B cell (primary cell): Measurements from ENCODE around the gene THSD7B. TPM values are rescaled to one million over a fixed set of nuclear protein-coding genes. Genes with fewer than 3 reads are reported as not detected.

Experiments
- ATAC-seq: fragments of 200-7000 bp; cut with Tn5 transposase; one replicate; pipeline ENCODE4 v1.10.0; 2021; ENCODE audit warnings: low read depth, mild to moderate bottlenecking, moderate number of reproducible peaks, moderate library complexity
- CTCF ChIA-PET: fragments of 350-600 bp; sonication (Branson Sonifier 250); formaldehyde crosslinking; loops from one replicate; lab custom pipeline; 2021; ENCODE audit warnings: antibody characterized with exemption, inconsistent platforms; lab: Charles Lee
- POLR2A ChIA-PET: fragments of 350-600 bp; sonication (Branson Sonifier 250); formaldehyde crosslinking; loops from one replicate; lab custom pipeline; 2021; ENCODE audit warnings: antibody characterized with exemption; lab: Charles Lee
- DNase-seq: peaks from one replicate; pipeline ENCODE4 v3.0.0; 2013
- H2AFZ ChIP-seq: 2 replicates; pipeline ENCODE4 v1.6.1; 2012; ENCODE audit warnings: mild to moderate bottlenecking, low read depth, low read length; ENCODE audit not compliant: insufficient read depth, poor library complexity, severe bottlenecking
- H3K27ac ChIP-seq, 2 donors: 1 replicate in 1 of 2; 2 replicates in 1 of 2; pipeline ENCODE4 v1.5.1; 2012 to 2013; ENCODE audit warnings: low read length in 2 of 2, mild to moderate bottlenecking in 2 of 2, moderate library complexity in 1 of 2
- H3K27me3 ChIP-seq, 4 experiments: fragments of 200-600 bp in 1 of 4; sonication (generic) in 1 of 4; replicated peaks in 1 of 4; 1 replicate in 2 of 4; 2 replicates in 2 of 4; pipeline versions ENCODE4 v1.6.1 to v1.7.0; 2013 to 2016; ENCODE audit warnings: low read length in 3 of 4, mild to moderate bottlenecking in 2 of 4, mixed read lengths in 1 of 4, moderate library complexity in 1 of 4; ENCODE audit not compliant: insufficient read depth in 4 of 4, control insufficient read depth in 3 of 4; ENCODE audit errors: control extremely low read depth in 1 of 4
- H3K36me3 ChIP-seq, 2 experiments: replicated peaks in 1 of 2; 1 replicate in 1 of 2; 2 replicates in 1 of 2; pipeline versions ENCODE4 v1.6.1 to v1.7.1; 2013; ENCODE audit warnings: low read length in 1 of 2; ENCODE audit not compliant: insufficient read depth in 2 of 2, control insufficient read depth in 1 of 2; ENCODE audit errors: control extremely low read depth in 1 of 2, extremely low read depth in 1 of 2
- H3K4me1 ChIP-seq, 2 donors: fragments of 200-600 bp in 1 of 2; sonication (generic) in 1 of 2; 1 replicate in 1 of 2; 2 replicates in 1 of 2; pipeline versions ENCODE4 v1.5.1 to v1.6.1; 2013 to 2017; ENCODE audit warnings: low read length in 2 of 2; ENCODE audit not compliant: control insufficient read depth in 2 of 2, insufficient read depth in 2 of 2
- H3K4me2 ChIP-seq: replicated peaks from 2 replicates; pipeline ENCODE3; 2012; ENCODE audit warnings: mild to moderate bottlenecking, low read depth, low read length; ENCODE audit not compliant: poor library complexity, severe bottlenecking
- H3K4me3 ChIP-seq, 5 experiments: fragments of 200-600 bp in 1 of 5; sonication (generic) in 1 of 5; 1 replicate in 3 of 5; 2 replicates in 2 of 5; pipeline versions ENCODE4 v1.5.1 to v1.7.0; 2011 to 2016; ENCODE audit warnings: low read length in 4 of 5, mild to moderate bottlenecking in 4 of 5, low read depth in 2 of 5, control low read depth in 1 of 5, moderate library complexity in 1 of 5; ENCODE audit not compliant: insufficient read depth in 1 of 5; ENCODE audit errors: control extremely low read depth in 1 of 5, extremely low read depth in 1 of 5
- H3K79me2 ChIP-seq: fragments of 200-600 bp; sonication (generic); one replicate; pipeline ENCODE4 v1.6.0; 2016; ENCODE audit warnings: low read length; ENCODE audit not compliant: control insufficient read depth, insufficient read depth
- H3K9ac ChIP-seq: fragments of 200-600 bp; sonication (generic); 2 replicates; pipeline ENCODE4 v1.6.1; 2017; ENCODE audit warnings: mild to moderate bottlenecking, low read length, moderate library complexity
- H3K9me3 ChIP-seq, 3 donors: one replicate each; pipeline versions ENCODE4 v1.6.1 to v1.7.1; 2013; ENCODE audit warnings: low read length in 2 of 3; ENCODE audit not compliant: control insufficient read depth in 2 of 3, insufficient read depth in 1 of 3; ENCODE audit errors: control extremely low read depth in 1 of 3
- H4K20me1 ChIP-seq: 2 replicates; pipeline ENCODE4 v1.6.0; 2012; ENCODE audit warnings: mild to moderate bottlenecking, low read length; ENCODE audit not compliant: insufficient read depth, control insufficient read depth, poor library complexity, severe bottlenecking
- H3K27ac Mint-ChIP-seq: one replicate; pipeline ENCODE4 v1.8.0; 2021; ENCODE audit warnings: mixed read lengths
- H3K27me3 Mint-ChIP-seq: one replicate; pipeline ENCODE4 v1.8.0; 2021; ENCODE audit warnings: mixed read lengths
- H3K4me1 Mint-ChIP-seq: one replicate; pipeline ENCODE4 v1.8.0; 2021; ENCODE audit warnings: mixed read lengths
- H3K4me3 Mint-ChIP-seq: one replicate; pipeline ENCODE4 v1.8.0; 2021; ENCODE audit warnings: mixed read lengths
- H3K9me3 Mint-ChIP-seq: one replicate; pipeline ENCODE4 v1.8.0; 2022; ENCODE audit warnings: mixed read lengths; ENCODE audit not compliant: insufficient read depth
- CTCF ChIP-seq: fragments of 200-600 bp; IDR thresholded peaks from one replicate; pipeline ENCODE4 v1.8.0; 2022; ENCODE audit warnings: antibody characterized with exemption, mild to moderate bottlenecking
- EZH2 ChIP-seq: IDR thresholded peaks from 2 replicates; pipeline ENCODE4 v1.6.1; 2012; ENCODE audit warnings: borderline replicate concordance, low read depth, mild to moderate bottlenecking, moderate library complexity, low read length; ENCODE audit not compliant: insufficient read depth, poor library complexity, severe bottlenecking
- WGBS: methylation state at CpG from one replicate; pipeline ENCODE4 v1.1.5; 2013; ENCODE audit warnings: missing lambda C conversion rate; ENCODE audit not compliant: insufficient coverage; 5-methylcytosine and 5-hydroxymethylcytosine counted together
- intact Hi-C: fragments of 100-400 bp; cut with micrococcal nuclease; formaldehyde crosslinking; loops from one replicate; pipeline ENCODE4 v1.10.0; 2022
- polyA plus RNA-seq: library from polyadenylated mRNA; depleted of rRNA; stranded (reverse); fragments of >200 nt; gene quantifications from 2 replicates; pipeline ENCODE4 v1.2.3, GENCODE V29; 2012
- total RNA-seq, 2 donors: library from RNA; stranded (reverse); fragments of 120-200 nt in 1 of 2; gene quantifications; 1 replicate in 1 of 2; 2 replicates in 1 of 2; pipeline versions ENCODE4 v1.2.3 to v1.2.4, GENCODE V29; 2013 to 2022

THSD7B gene
- total and polyA plus RNA-seq, 2 donors (not counting 1 experiment from before 2014, with no cell fraction given), result 0.76 TPM; not detected in 1

- Histone ChIP-seq H3K4me2 (no peak overlapping the region), H3K27me3 (no peaks in the 10 kb centered on the region), H3K36me3 (no peaks in the 10 kb centered on the region), H4K20me1 (no peaks in the 10 kb centered on the region), H3K4me1 (no peaks in the 10 kb centered on the region), H3K9ac (no peak overlapping the region), H3K27ac (no peak overlapping the region), H3K79me2 (no peaks in the 10 kb centered on the region), H3K4me3 (no peak overlapping the region), H3K9me3 (peaks cover 0 to 10% (median 4%) of the 10 kb centered on the region in 3 donors), H2AFZ (no peak overlapping the region)
- no peak overlapping the region for H3K27ac Mint-ChIP-seq
- ChIA-PET CTCF (no interaction called here), POLR2A (no interaction called here)
- intact Hi-C loops, result no loop called here
- TF ChIP-seq CTCF (no peak), EZH2 (no peak)
- no peaks in the 10 kb centered on the region for H3K27me3 Mint-ChIP-seq
- no peak overlapping the region for H3K4me3 Mint-ChIP-seq
- H3K9me3 Mint-ChIP-seq, result peaks cover 3% of the 10 kb centered on the region
- ATAC-seq (no peak), DNase-seq (no peak)
- WGBS, result 88% methylated on average over 16 of the region's 17 CpGs
- no peaks in the 10 kb centered on the region for H3K4me1 Mint-ChIP-seq
Observed at GRCh38 chr2:137715731-137716191, 950.4 kb downstream of the THSD7B start.

- Mint-ChIP-seq H3K9me3 (peaks cover 4% of the 10 kb centered on the region), H3K4me3 (no peak overlapping the region), H3K4me1 (no peaks in the 10 kb centered on the region), H3K27ac (no peak overlapping the region), H3K27me3 (no peaks in the 10 kb centered on the region)
- no peak overlapping the region for H3K4me3 ChIP-seq
- TF ChIP-seq CTCF (no peak), EZH2 (no peak)
- H3K4me1 ChIP-seq, result no peaks in the 10 kb centered on the region
- H3K36me3 ChIP-seq, result no peaks in the 10 kb centered on the region
- H3K9ac ChIP-seq, result no peak overlapping the region
- intact Hi-C loops, result no loop called here
- no peaks in the 10 kb centered on the region for H4K20me1 ChIP-seq
- DNase-seq, result no peak
- H3K27me3 ChIP-seq, result no peaks in the 10 kb centered on the region
- no peak for ATAC-seq
- no peak overlapping the region for H2AFZ ChIP-seq
- peaks cover 0 to 7% (median 1%) of the 10 kb centered on the region in 3 donors for H3K9me3 ChIP-seq
- ChIA-PET POLR2A (no interaction called here), CTCF (no interaction called here)
- no peaks in the 10 kb centered on the region for H3K79me2 ChIP-seq
- H3K4me2 ChIP-seq, result no peak overlapping the region
- H3K27ac ChIP-seq, result no peak overlapping the region
- WGBS, result no CpG with 5 or more reads among the region's 3 CpGs
Observed at GRCh38 chr2:137718786-137719185, 953.4 kb downstream of the THSD7B start.
